SK-N-SH (cell line): ENCODE measurements around the gene KNTC1. TPM values are rescaled to one million over a fixed set of nuclear protein-coding genes. Genes with fewer than 3 reads are reported as not detected.

Source experiments
- CTCF ChIA-PET: fragments of 300-600, 350-600 bp; formaldehyde crosslinking; extraction: SDS; loops from one replicate; lab custom pipeline; 2021; lab: Yijun Ruan, JAX
- POLR2A ChIA-PET: fragments of 350-600 bp; sonication (Branson Sonifier 250); formaldehyde crosslinking; extraction: SDS; loops from one replicate; lab custom pipeline; 2020; ENCODE audit warnings: antibody characterized with exemption, inconsistent platforms; lab: Yijun Ruan, JAX
- DNase-seq: peaks from one replicate; pipeline ENCODE4 v3.0.0; 2012
- H2AFZ ChIP-seq: fragments of 200-600 bp; sonication (generic); 2 replicates; pipeline ENCODE4 v1.8.1; 2016; ENCODE audit warnings: antibody characterized with exemption, mild to moderate bottlenecking, low read depth
- H3F3A ChIP-seq: fragments of 200-600 bp; sonication (generic); replicated peaks from 2 replicates; pipeline ENCODE3; 2016; ENCODE audit warnings: antibody characterized with exemption, mild to moderate bottlenecking; ENCODE audit not compliant: insufficient read depth
- H3K27ac ChIP-seq, 2 experiments: fragments of 200-500 bp in 1 of 2; fragments of 200-600 bp in 1 of 2; sonication (Bioruptor generic) in 1 of 2; sonication (generic), shearing (Covaris generic) in 1 of 2; 2 replicates each; pipeline versions ENCODE4 v1.5.1 to v1.6.1; 2014 to 2016; ENCODE audit warnings: low read depth in 2 of 2, inconsistent platforms in 1 of 2, low read length in 1 of 2, mild to moderate bottlenecking in 1 of 2, mixed read lengths in 1 of 2
- H3K27me3 ChIP-seq: fragments of 200-600 bp; sonication (generic), shearing (Covaris generic); 2 replicates; pipeline ENCODE4 v1.6.1; 2016; ENCODE audit warnings: mixed run types; ENCODE audit not compliant: insufficient read depth
- H3K36me3 ChIP-seq, 2 experiments: fragments of 200-500 bp in 1 of 2; fragments of 200-600 bp in 1 of 2; sonication (Bioruptor generic) in 1 of 2; sonication (generic) in 1 of 2; replicated peaks in 1 of 2; 2 replicates each; pipeline versions ENCODE3 to v1.5.1; 2014 to 2016; ENCODE audit warnings: low read length in 1 of 2, mild to moderate bottlenecking in 1 of 2; ENCODE audit not compliant: insufficient read depth in 2 of 2, control insufficient read depth in 1 of 2
- H3K4me1 ChIP-seq, 2 experiments: fragments of 200-500 bp in 1 of 2; fragments of 200-600 bp in 1 of 2; sonication (Bioruptor generic) in 1 of 2; sonication (generic), shearing (Covaris generic) in 1 of 2; 2 replicates each; pipeline versions ENCODE4 v1.5.1 to v1.6.1; 2014 to 2016; ENCODE audit warnings: low read depth in 1 of 2, low read length in 1 of 2, mixed run types in 1 of 2; ENCODE audit not compliant: insufficient read depth in 2 of 2, control insufficient read depth in 1 of 2
- H3K4me2 ChIP-seq: fragments of 200-600 bp; sonication (generic), shearing (Covaris generic); 2 replicates; pipeline ENCODE4 v1.6.1; 2017; ENCODE audit warnings: mixed run types
- H3K4me3 ChIP-seq, 2 experiments: fragments of 200-500 bp in 1 of 2; fragments of 200-600 bp in 1 of 2; sonication (Bioruptor generic) in 1 of 2; sonication (generic), shearing (Covaris generic) in 1 of 2; 2 replicates each; pipeline versions ENCODE4 v1.5.1 to v1.8.1; 2014 to 2016; ENCODE audit warnings: low read depth in 2 of 2, inconsistent platforms in 1 of 2, low read length in 1 of 2, mild to moderate bottlenecking in 1 of 2, mixed read lengths in 1 of 2, moderate library complexity in 1 of 2
- H3K79me2 ChIP-seq: fragments of 200-600 bp; sonication (generic); 2 replicates; pipeline ENCODE4 v1.8.1; 2017; ENCODE audit warnings: mild to moderate bottlenecking; ENCODE audit not compliant: insufficient read depth
- H3K9ac ChIP-seq: fragments of 200-600 bp; sonication (generic); 2 replicates; pipeline ENCODE4 v1.6.1; 2017; ENCODE audit warnings: mixed run types
- H3K9me2 ChIP-seq: fragments of 200-600 bp; sonication (generic); 2 replicates; pipeline ENCODE4 v1.6.1; 2017; ENCODE audit warnings: mixed run types
- H3K9me3 ChIP-seq: fragments of 200-600 bp; sonication (generic); 2 replicates; pipeline ENCODE4 v1.6.1; 2017; ENCODE audit warnings: mixed run types, mild to moderate bottlenecking, moderate library complexity
- H4K20me1 ChIP-seq: fragments of 200-600 bp; sonication (generic); 2 replicates; pipeline ENCODE4 v1.6.1; 2017; ENCODE audit warnings: mild to moderate bottlenecking, mixed run types; ENCODE audit not compliant: insufficient read depth
- CHD2 ChIP-seq: fragments of 150-350 bp; IDR thresholded peaks from 2 replicates; pipeline ENCODE4 v1.6.1; 2018; ENCODE audit warnings: low read length; ENCODE audit not compliant: partially characterized antibody
- ELF1 ChIP-seq: IDR thresholded peaks from 2 replicates; pipeline ENCODE4 v1.4.0; 2012
- EZH2phosphoT487 ChIP-seq: fragments of 200-600 bp; sonication (generic); IDR thresholded peaks from 2 replicates; pipeline ENCODE4 v1.6.1; 2017; ENCODE audit warnings: low read depth, mixed run types, mild to moderate bottlenecking, antibody characterized with exemption, moderate library complexity, borderline replicate concordance
- FOSL2 ChIP-seq: IDR thresholded peaks from 2 replicates; pipeline ENCODE4 v1.4.0; 2012; ENCODE audit warnings: low read depth, mild to moderate bottlenecking, moderate library complexity, borderline replicate concordance
- FOXJ3 ChIP-seq: sonication (generic); formaldehyde crosslinking; IDR thresholded peaks from 2 replicates; pipeline ENCODE4 v1.5.1; 2020; ENCODE audit warnings: mild to moderate bottlenecking, missing genetic modification reagents
- FOXM1 ChIP-seq: IDR thresholded peaks from 2 replicates; pipeline ENCODE4 v1.4.0; 2012; ENCODE audit warnings: low read depth, mild to moderate bottlenecking
- GABPA ChIP-seq: IDR thresholded peaks from 2 replicates; pipeline ENCODE4 v1.4.0; 2012; ENCODE audit warnings: low read depth, mild to moderate bottlenecking
- MXI1 ChIP-seq: IDR thresholded peaks from 2 replicates; pipeline ENCODE4 v1.6.1; 2012; ENCODE audit warnings: mild to moderate bottlenecking, low read depth, low read length, improper control_type of control experiment
- NFIC ChIP-seq: IDR thresholded peaks from 2 replicates; pipeline ENCODE4 v1.4.0; 2012; ENCODE audit warnings: borderline replicate concordance
- POLR2AphosphoS5 ChIP-seq: IDR thresholded peaks from 2 replicates; pipeline ENCODE4 v1.6.1; 2012; ENCODE audit warnings: low read depth, low read length
- RAD21 ChIP-seq: IDR thresholded peaks from 2 replicates; pipeline ENCODE4 v1.6.1; 2012; ENCODE audit warnings: mild to moderate bottlenecking, low read length
- RCOR1 ChIP-seq: fragments of 150-350 bp; IDR thresholded peaks from 2 replicates; pipeline ENCODE4 v1.6.1; 2017; ENCODE audit warnings: antibody characterized with exemption, low read length
- RFX5 ChIP-seq: IDR thresholded peaks from 2 replicates; pipeline ENCODE4 v1.6.1; 2012; ENCODE audit warnings: mild to moderate bottlenecking, improper control_type of control experiment, low read length
- RXRA ChIP-seq: IDR thresholded peaks from 2 replicates; pipeline ENCODE4 v1.4.0; 2012; ENCODE audit warnings: low read depth, mild to moderate bottlenecking, borderline replicate concordance
- SIN3A ChIP-seq: IDR thresholded peaks from 2 replicates; pipeline ENCODE4 v1.6.1; 2012; ENCODE audit warnings: low read depth, mild to moderate bottlenecking, low read length, moderate library complexity, borderline replicate concordance
- TAF1 ChIP-seq: IDR thresholded peaks from 2 replicates; pipeline ENCODE4 v1.6.1; 2012; ENCODE audit warnings: low read depth, mild to moderate bottlenecking, low read length, moderate library complexity, borderline replicate concordance
- WGBS: methylation state at CpG from one replicate; pipeline ENCODE4 v1.1.6; 2017; ENCODE audit warnings: low lambda C conversion rate; 5-methylcytosine and 5-hydroxymethylcytosine counted together
- polyA plus RNA-seq, 3 experiments: library from polyadenylated mRNA; depleted of rRNA; stranded (reverse); fragments of >200 nt; gene quantifications; 2 replicates each; pipeline ENCODE4 v1.2.3, GENCODE V29; 2012
- TF ChIP-seq, protein P1 (sequence below): IDR thresholded peaks from 2 replicates; pipeline ENCODE4 v1.4.0; 2012; ENCODE audit warnings: low read depth
- TF ChIP-seq, protein P2 (sequence below): IDR thresholded peaks from 2 replicates; pipeline ENCODE4 v1.4.0; 2012; ENCODE audit warnings: low read depth, borderline replicate concordance
- TF ChIP-seq, protein P3 (sequence below): fragments of 200-600 bp; sonication (generic); IDR thresholded peaks from 2 replicates; pipeline ENCODE4 v1.6.1; 2017; ENCODE audit warnings: antibody characterized with exemption, mild to moderate bottlenecking, moderate library complexity

KNTC1 gene
- polyA plus RNA-seq, 1 of the 3 experiments (the other 2 are of a cell fraction), result 13.2 TPM

GRCh38 chr12:122499991-122500684 lies 26.9 kb upstream of the KNTC1 start:
- H3K27me3 ChIP-seq, result no peaks in the 10 kb centered on the region
- H4K20me1 ChIP-seq, result no peaks in the 10 kb centered on the region
- peak overlapping the region; percentile 92 to 99 for H3K27ac ChIP-seq
- H3K4me3 ChIP-seq, result peak overlapping the region; percentile 63 to 88
- no peak for TF ChIP-seq RXRA
- no peak for TF ChIP-seq RFX5
- peak; percentile 48 for TF ChIP-seq MXI1
- no peak for TF ChIP-seq FOSL2
- 0 out of 2 replicates have a peak, but pooled peaks have one; percentile 18 for TF ChIP-seq SIN3A
- 0 out of 2 replicates have a peak, but pooled peaks have one; percentile 19 for TF ChIP-seq GABPA
- TF ChIP-seq RAD21, result no peak
- TF ChIP-seq, protein P1, sequence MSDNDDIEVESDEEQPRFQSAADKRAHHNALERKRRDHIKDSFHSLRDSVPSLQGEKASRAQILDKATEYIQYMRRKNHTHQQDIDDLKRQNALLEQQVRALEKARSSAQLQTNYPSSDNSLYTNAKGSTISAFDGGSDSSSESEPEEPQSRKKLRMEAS, result peak; percentile 46; the same call in 1 of the 2 replicates
- no peak for TF ChIP-seq RCOR1
- TF ChIP-seq TAF1, result no peak
- peak; percentile 68 for DNase-seq
- ChIA-PET CTCF (interaction anchor here (0.7 to 5.8 kb wide), 3 partner anchors 16 to 101 kb away, joined by 3 to 40 read pairs (median 8); no protein-coding TSS in a partner anchor), POLR2A (interaction anchor here (0.6 to 2.0 kb wide), 7 partner anchors 11 to 732 kb away, joined by 3 to 22 read pairs (median 3); partner anchors contain the start of genes KNTC1 and RSRC2)
- H3K36me3 ChIP-seq, result peaks cover 15 to 34% of the 10 kb centered on the region in 2 experiments
- 3% methylated on average over 31 of the region's 47 CpGs for WGBS
- no peaks in the 10 kb centered on the region for H3K9me2 ChIP-seq
- H2AFZ ChIP-seq, result peak overlapping the region; percentile 83
- peaks cover 0 to 11% of the 10 kb centered on the region in 2 experiments; a peak in 2 of 4 replicates for H3K4me1 ChIP-seq
- peak overlapping the region; percentile 95 for H3K4me2 ChIP-seq
- H3K79me2 ChIP-seq, result peaks cover 51% of the 10 kb centered on the region
- H3K9me3 ChIP-seq, result no peaks in the 10 kb centered on the region
- H3F3A ChIP-seq, result peaks cover 39% of the 10 kb centered on the region
- peak overlapping the region; percentile 99 for H3K9ac ChIP-seq

GRCh38 chr12:122500685-122501488 lies 26.2 kb upstream of the KNTC1 start, which contains the start of gene ZCCHC8:
Gene ZCCHC8 (minus strand): TSS chr12:122500932. CDS start chr12:122500840, 92 bp downstream.
- peak within 1 kb of the TSS; percentile 95 for H3K4me2 ChIP-seq
- H3K4me1 ChIP-seq, result peaks cover 0 to 11% of the 10 kb centered on the region in 2 experiments; a peak in 2 of 4 replicates
- H2AFZ ChIP-seq, result peak within 1 kb of the TSS; percentile 87
- WGBS, result 4% methylated on average over 34 of the region's 52 CpGs
- no peaks in the 10 kb centered on the region for H3K9me2 ChIP-seq
- H3K4me3 ChIP-seq, result peak within 1 kb of the TSS; percentile 63 to 88
- H3F3A ChIP-seq, result peaks cover 47% of the 10 kb centered on the region
- no peaks in the 10 kb centered on the region for H3K9me3 ChIP-seq
- ChIA-PET POLR2A (interaction anchor here (0.6 to 2.0 kb wide), 9 partner anchors 9 to 731 kb away, joined by 3 to 22 read pairs (median 3); partner anchors contain the start of genes KNTC1 and RSRC2), CTCF (interaction anchor here (0.7 to 5.8 kb wide), 7 partner anchors 10 to 102 kb away, joined by 3 to 40 read pairs (median 5); no protein-coding TSS in a partner anchor)
- peak within 1 kb of the TSS; percentile 99 for H3K9ac ChIP-seq
- H3K36me3 ChIP-seq, result peaks cover 20 to 40% of the 10 kb centered on the region in 2 experiments
- DNase-seq, result peak; percentile 92
- peaks cover 44% of the 10 kb centered on the region for H3K79me2 ChIP-seq
- H4K20me1 ChIP-seq, result no peaks in the 10 kb centered on the region
- H3K27me3 ChIP-seq, result no peaks in the 10 kb centered on the region
- H3K27ac ChIP-seq, result peak within 1 kb of the TSS; percentile 92 to 99
- TF ChIP-seq EZH2phosphoT487 (no peak), SIN3A (no peak; the same call in 1 of the 2 replicates), GABPA (0 out of 2 replicates have a peak, but pooled peaks have one; percentile 30), RCOR1 (peak; percentile 51; the same call in 1 of the 2 replicates), ELF1 (peak; percentile 45; the same call in 1 of the 2 replicates), FOXM1 (0 out of 2 replicates have a peak, but pooled peaks have one; percentile 76), FOXJ3 (no peak), POLR2AphosphoS5 (peak; percentile 89), RFX5 (no peak), NFIC (no peak), RXRA (no peak), CHD2 (peak; percentile 92)
- TF ChIP-seq, protein P1, result peak; percentile 61
- TF ChIP-seq, protein P2, sequence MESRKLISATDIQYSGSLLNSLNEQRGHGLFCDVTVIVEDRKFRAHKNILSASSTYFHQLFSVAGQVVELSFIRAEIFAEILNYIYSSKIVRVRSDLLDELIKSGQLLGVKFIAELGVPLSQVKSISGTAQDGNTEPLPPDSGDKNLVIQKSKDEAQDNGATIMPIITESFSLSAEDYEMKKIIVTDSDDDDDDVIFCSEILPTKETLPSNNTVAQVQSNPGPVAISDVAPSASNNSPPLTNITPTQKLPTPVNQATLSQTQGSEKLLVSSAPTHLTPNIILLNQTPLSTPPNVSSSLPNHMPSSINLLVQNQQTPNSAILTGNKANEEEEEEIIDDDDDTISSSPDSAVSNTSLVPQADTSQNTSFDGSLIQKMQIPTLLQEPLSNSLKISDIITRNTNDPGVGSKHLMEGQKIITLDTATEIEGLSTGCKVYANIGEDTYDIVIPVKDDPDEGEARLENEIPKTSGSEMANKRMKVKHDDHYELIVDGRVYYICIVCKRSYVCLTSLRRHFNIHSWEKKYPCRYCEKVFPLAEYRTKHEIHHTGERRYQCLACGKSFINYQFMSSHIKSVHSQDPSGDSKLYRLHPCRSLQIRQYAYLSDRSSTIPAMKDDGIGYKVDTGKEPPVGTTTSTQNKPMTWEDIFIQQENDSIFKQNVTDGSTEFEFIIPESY, result no peak
- TF ChIP-seq, protein P3, sequence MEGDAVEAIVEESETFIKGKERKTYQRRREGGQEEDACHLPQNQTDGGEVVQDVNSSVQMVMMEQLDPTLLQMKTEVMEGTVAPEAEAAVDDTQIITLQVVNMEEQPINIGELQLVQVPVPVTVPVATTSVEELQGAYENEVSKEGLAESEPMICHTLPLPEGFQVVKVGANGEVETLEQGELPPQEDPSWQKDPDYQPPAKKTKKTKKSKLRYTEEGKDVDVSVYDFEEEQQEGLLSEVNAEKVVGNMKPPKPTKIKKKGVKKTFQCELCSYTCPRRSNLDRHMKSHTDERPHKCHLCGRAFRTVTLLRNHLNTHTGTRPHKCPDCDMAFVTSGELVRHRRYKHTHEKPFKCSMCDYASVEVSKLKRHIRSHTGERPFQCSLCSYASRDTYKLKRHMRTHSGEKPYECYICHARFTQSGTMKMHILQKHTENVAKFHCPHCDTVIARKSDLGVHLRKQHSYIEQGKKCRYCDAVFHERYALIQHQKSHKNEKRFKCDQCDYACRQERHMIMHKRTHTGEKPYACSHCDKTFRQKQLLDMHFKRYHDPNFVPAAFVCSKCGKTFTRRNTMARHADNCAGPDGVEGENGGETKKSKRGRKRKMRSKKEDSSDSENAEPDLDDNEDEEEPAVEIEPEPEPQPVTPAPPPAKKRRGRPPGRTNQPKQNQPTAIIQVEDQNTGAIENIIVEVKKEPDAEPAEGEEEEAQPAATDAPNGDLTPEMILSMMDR, result no peak; the same call in 1 of the 2 replicates
